ENCODE data around the gene TNIK.

TNIK gene

GRCh38 chr3:171157286-171157685, 302.9 kb downstream of the TNIK start:
- DNase-seq: peak; percentile 25
- H3K27me3 Mint-ChIP-seq (ENCODE audit: low read depth, poor library complexity): peaks cover 5% of the 10 kb centered on the region
- no peak overlapping the region for H3K4me3 Mint-ChIP-seq
- H3K36me3 Mint-ChIP-seq (ENCODE audit: low read depth): peaks cover 42% of the 10 kb centered on the region
- TF ChIP-seq CTCF (IDR thresholded peaks at IDR 0.05): no peak
- peaks cover 38% of the 10 kb centered on the region for H3K4me1 Mint-ChIP-seq
- H3K9me3 Mint-ChIP-seq: peaks cover under 1% of the 10 kb centered on the region
- peak overlapping the region; percentile 53 for H3K27ac Mint-ChIP-seq

- TF ChIP-seq CTCF (IDR thresholded peaks at IDR 0.05): no peak
- Mint-ChIP-seq H3K4me3 (no peak overlapping the region), H3K27me3 (ENCODE audit: low read depth, poor library complexity) (peaks cover 5% of the 10 kb centered on the region), H3K9me3 (no peaks in the 10 kb centered on the region), H3K27ac (peak overlapping the region; percentile 26), H3K36me3 (ENCODE audit: low read depth) (peaks cover 41% of the 10 kb centered on the region), H3K4me1 (peaks cover 38% of the 10 kb centered on the region)
- DNase-seq: no peak
Measured at GRCh38 chr3:171156401-171157010, 303.7 kb downstream of the TNIK start.

- no peak overlapping the region for H3K27ac Mint-ChIP-seq
- no peak for TF ChIP-seq CTCF (IDR thresholded peaks at IDR 0.05)
Measured at GRCh38 chr3:171155122-171155700, 305.0 kb downstream of the TNIK start.

GRCh38 chr3:171150945-171151344, 309.3 kb downstream of the TNIK start:
- H3K27me3 Mint-ChIP-seq (ENCODE audit: low read depth, poor library complexity): peaks cover 9% of the 10 kb centered on the region

More at GRCh38 chr3:171155122-171155700, 305.0 kb downstream of the TNIK start:
- Mint-ChIP-seq H3K4me1 (peaks cover 38% of the 10 kb centered on the region), H3K36me3 (ENCODE audit: low read depth) (peaks cover 32% of the 10 kb centered on the region), H3K9me3 (no peaks in the 10 kb centered on the region), H3K27me3 (ENCODE audit: low read depth, poor library complexity) (peaks cover 5% of the 10 kb centered on the region), H3K4me3 (no peak overlapping the region)
- DNase-seq: no peak

GRCh38 chr3:171149526-171150116, 310.6 kb downstream of the TNIK start:
- DNase-seq: no peak

More at GRCh38 chr3:171150945-171151344, 309.3 kb downstream of the TNIK start:
- no peaks in the 10 kb centered on the region for H3K9me3 Mint-ChIP-seq
- peaks cover 20% of the 10 kb centered on the region for H3K36me3 Mint-ChIP-seq (ENCODE audit: low read depth)
- no peak overlapping the region for H3K27ac Mint-ChIP-seq
- DNase-seq: no peak
- TF ChIP-seq CTCF (IDR thresholded peaks at IDR 0.05): no peak
- H3K4me1 Mint-ChIP-seq: peaks cover 10% of the 10 kb centered on the region
- H3K4me3 Mint-ChIP-seq: no peak overlapping the region

More at GRCh38 chr3:171149526-171150116, 310.6 kb downstream of the TNIK start:
- H3K27me3 Mint-ChIP-seq (ENCODE audit: low read depth, poor library complexity): peaks cover 6% of the 10 kb centered on the region
- TF ChIP-seq CTCF (IDR thresholded peaks at IDR 0.05): no peak
- H3K36me3 Mint-ChIP-seq (ENCODE audit: low read depth): peaks cover 17% of the 10 kb centered on the region
- no peaks in the 10 kb centered on the region for H3K9me3 Mint-ChIP-seq
- H3K27ac Mint-ChIP-seq: no peak overlapping the region
- H3K4me1 Mint-ChIP-seq: no peaks in the 10 kb centered on the region
- no peak overlapping the region for H3K4me3 Mint-ChIP-seq
